Chondrocyte (in vitro differentiated cells): ENCODE measurements around the gene TET2. TPM values are rescaled to one million over a fixed set of nuclear protein-coding genes. Genes with fewer than 3 reads are reported as not detected.

Source experiments
- DNase-seq: peaks from one replicate; pipeline ENCODE4 v3.0.0; 2021; ENCODE audit warnings: mixed read lengths, low spot score
- H3K27ac Mint-ChIP-seq: one replicate; pipeline ENCODE4 v1.8.0; 2021; ENCODE audit warnings: mild to moderate bottlenecking, moderate library complexity, mixed read lengths; ENCODE audit not compliant: unreplicated experiment
- H3K27me3 Mint-ChIP-seq: 2 replicates; pipeline ENCODE4 v1.8.0; 2021; ENCODE audit warnings: low read depth, mixed read lengths
- H3K36me3 Mint-ChIP-seq: 2 replicates; pipeline ENCODE4 v1.8.0; 2021; ENCODE audit warnings: low read depth, mixed read lengths
- H3K4me1 Mint-ChIP-seq: 2 replicates; pipeline ENCODE4 v1.8.0; 2021; ENCODE audit warnings: low read depth, mild to moderate bottlenecking, mixed read lengths
- H3K4me3 Mint-ChIP-seq: one replicate; pipeline ENCODE4 v1.8.0; 2021; ENCODE audit warnings: mild to moderate bottlenecking, moderate library complexity, mixed read lengths; ENCODE audit not compliant: unreplicated experiment
- H3K9me3 Mint-ChIP-seq: 2 replicates; pipeline ENCODE4 v1.8.0; 2021; ENCODE audit warnings: low read depth, mixed read lengths
- CTCF ChIP-seq: fragments of 200-600 bp; sonication (generic); IDR thresholded peaks from 2 replicates; pipeline ENCODE4 v1.5.0; 2021; ENCODE audit warnings: antibody characterized with exemption, mild to moderate bottlenecking, moderate library complexity
- total RNA-seq: library from RNA; stranded (reverse); gene quantifications from 3 replicates; pipeline ENCODE4 v1.2.1, GENCODE V29; 2021

Gene TET2
- total RNA-seq, 1 donor from 2014 or later: 19.6 TPM

- Mint-ChIP-seq H3K9me3 (no peaks in the 10 kb centered on the region), H3K4me1 (no peaks in the 10 kb centered on the region), H3K27ac (no peak overlapping the region), H3K27me3 (no peaks in the 10 kb centered on the region), H3K4me3 (no peak overlapping the region), H3K36me3 (peaks cover 53% of the 10 kb centered on the region)
- no peak for DNase-seq
- no peak for TF ChIP-seq CTCF
Observed at GRCh38 chr4:105274090-105274489, 127.4 kb downstream of the TET2 start.

- H3K36me3 Mint-ChIP-seq: peaks cover 52% of the 10 kb centered on the region
- no peak overlapping the region for H3K4me3 Mint-ChIP-seq
- no peak for TF ChIP-seq CTCF
- no peaks in the 10 kb centered on the region for H3K4me1 Mint-ChIP-seq
- no peak for DNase-seq
- no peak overlapping the region for H3K27ac Mint-ChIP-seq
- H3K9me3 Mint-ChIP-seq: no peaks in the 10 kb centered on the region
- no peaks in the 10 kb centered on the region for H3K27me3 Mint-ChIP-seq
Observed at GRCh38 chr4:105274504-105274903, 127.8 kb downstream of the TET2 start.

GRCh38 chr4:105276361-105277104 is 129.9 kb downstream of the TET2 start:
- DNase-seq: no peak
- Mint-ChIP-seq H3K27me3 (no peaks in the 10 kb centered on the region), H3K27ac (no peak overlapping the region), H3K36me3 (peaks cover 38% of the 10 kb centered on the region), H3K4me3 (no peak overlapping the region), H3K4me1 (peaks cover 9% of the 10 kb centered on the region), H3K9me3 (no peaks in the 10 kb centered on the region)
- TF ChIP-seq CTCF: no peak

- Mint-ChIP-seq H3K36me3 (peaks cover 29% of the 10 kb centered on the region), H3K27ac (no peak overlapping the region), H3K27me3 (no peaks in the 10 kb centered on the region), H3K4me1 (peaks cover 9% of the 10 kb centered on the region), H3K4me3 (no peak overlapping the region), H3K9me3 (no peaks in the 10 kb centered on the region)
- DNase-seq: no peak
- no peak for TF ChIP-seq CTCF
Observed at GRCh38 chr4:105277702-105278101, 131.0 kb downstream of the TET2 start.

GRCh38 chr4:105279314-105279713 is 132.6 kb downstream of the TET2 start:
- Mint-ChIP-seq H3K4me3 (no peak overlapping the region), H3K9me3 (peaks cover 2% of the 10 kb centered on the region), H3K27ac (no peak overlapping the region), H3K27me3 (no peaks in the 10 kb centered on the region), H3K36me3 (peaks cover 21% of the 10 kb centered on the region), H3K4me1 (peaks cover 17% of the 10 kb centered on the region)
- TF ChIP-seq CTCF: no peak
- DNase-seq: no peak
